HepG2 (cell line): ENCODE data around the gene KIF3C. TPM values are rescaled to one million over a fixed set of nuclear protein-coding genes. Genes with fewer than 3 reads are reported as not detected.
A peak's percentile ranks its signal among the peaks of the same experiment; 100 is the strongest.

ENCODE experiments used
- ATF7-NPFF ChIP-seq: sonication (generic); formaldehyde crosslinking; IDR thresholded peaks from 2 replicates; pipeline ENCODE4 v1.8.1; 2023; ENCODE audit warnings: mild to moderate bottlenecking, low read depth, missing genetic modification reagents, moderate library complexity
- BHLHE40 ChIP-seq: IDR thresholded peaks from 2 replicates; pipeline ENCODE4 v1.6.1; 2011; ENCODE audit warnings: low read length, improper control_type of control experiment
- CBX1 ChIP-seq: IDR thresholded peaks from one replicate; pipeline ENCODE4 v1.6.1; 2016; ENCODE audit warnings: antibody characterized with exemption, low read depth
- CBX5 ChIP-seq: sonication (generic); formaldehyde crosslinking; IDR thresholded peaks from 2 replicates; pipeline ENCODE4 v1.4.0; 2020; ENCODE audit warnings: missing genetic modification reagents, borderline replicate concordance
- ELF4 ChIP-seq: sonication (generic); formaldehyde crosslinking; IDR thresholded peaks from 2 replicates; pipeline ENCODE4 v1.5.0; 2020; ENCODE audit warnings: missing genetic modification reagents, mild to moderate bottlenecking, moderate library complexity, borderline replicate concordance
- IRF2 ChIP-seq: IDR thresholded peaks from 2 replicates; pipeline ENCODE4 v1.6.1; 2018; ENCODE audit warnings: missing genetic modification reagents, missing compliant biosample characterization
- KAT7 ChIP-seq: IDR thresholded peaks from 2 replicates; pipeline ENCODE4 v1.6.1; 2018; ENCODE audit warnings: borderline replicate concordance, missing compliant biosample characterization
- KDM5B ChIP-seq: sonication (generic); formaldehyde crosslinking; IDR thresholded peaks from 2 replicates; pipeline ENCODE4 v1.4.0; 2020; ENCODE audit warnings: missing genetic modification reagents, mild to moderate bottlenecking, borderline replicate concordance
- NR2F1 ChIP-seq, 2 experiments: fragments of 450-650 bp in 1 of 2; formaldehyde crosslinking in 1 of 2; IDR thresholded peaks; 2 replicates each; pipeline versions ENCODE4 v1.5.0 to v1.6.1; 2016 to 2020; ENCODE audit warnings: mild to moderate bottlenecking in 1 of 2, missing compliant biosample characterization in 1 of 2, missing genetic modification reagents in 1 of 2, moderate library complexity in 1 of 2
- SCMH1 ChIP-seq: sonication (generic); formaldehyde crosslinking; IDR thresholded peaks from 2 replicates; pipeline ENCODE4 v1.9.0; 2021; ENCODE audit warnings: missing genetic modification reagents, mild to moderate bottlenecking, borderline replicate concordance
- SKI ChIP-seq: fragments of 450-650 bp; IDR thresholded peaks from one replicate; pipeline ENCODE4 v1.6.1; 2018; ENCODE audit warnings: mild to moderate bottlenecking; ENCODE audit not compliant: partially characterized antibody
- SMC3 ChIP-seq: IDR thresholded peaks from 2 replicates; pipeline ENCODE4 v1.6.1; 2011; ENCODE audit warnings: low read length, improper control_type of control experiment
- SOX6 ChIP-seq, 2 experiments: fragments of 450-650 bp in 1 of 2; sonication (generic) in 1 of 2; formaldehyde crosslinking in 1 of 2; IDR thresholded peaks; 2 replicates each; pipeline versions ENCODE4 v1.4.0 to v1.6.1; 2017 to 2020; ENCODE audit warnings: antibody characterized with exemption in 1 of 2, mild to moderate bottlenecking in 1 of 2, missing genetic modification reagents in 1 of 2
- YEATS4 ChIP-seq: sonication (generic); formaldehyde crosslinking; IDR thresholded peaks from 2 replicates; pipeline ENCODE4 v1.4.0; 2020; ENCODE audit warnings: missing genetic modification reagents, borderline replicate concordance
- ZFP82 ChIP-seq: sonication (generic); formaldehyde crosslinking; IDR thresholded peaks from 2 replicates; pipeline ENCODE4 v1.5.1; 2020; ENCODE audit warnings: mild to moderate bottlenecking, missing genetic modification reagents, borderline replicate concordance
- ZNF331 ChIP-seq: sonication (generic); formaldehyde crosslinking; IDR thresholded peaks from 2 replicates; pipeline ENCODE4 v1.4.0; 2020; ENCODE audit warnings: missing genetic modification reagents
- ZNF547 ChIP-seq: sonication (generic); formaldehyde crosslinking; IDR thresholded peaks from 2 replicates; pipeline ENCODE4 v1.5.1; 2020; ENCODE audit warnings: mild to moderate bottlenecking, missing genetic modification reagents
- ZNF567 ChIP-seq: sonication (generic); formaldehyde crosslinking; IDR thresholded peaks from 2 replicates; pipeline ENCODE4 v1.8.1; 2023; ENCODE audit warnings: mild to moderate bottlenecking, missing genetic modification reagents, borderline replicate concordance
- ZNF629 ChIP-seq: sonication (generic); formaldehyde crosslinking; conservative IDR thresholded peaks from 2 replicates; pipeline ENCODE4 v1.5.0; 2020; ENCODE audit warnings: missing genetic modification reagents
- ZNF747 ChIP-seq: sonication (generic); formaldehyde crosslinking; IDR thresholded peaks from 2 replicates; pipeline ENCODE4 v1.8.1; 2023; ENCODE audit warnings: missing genetic modification reagents, mild to moderate bottlenecking, borderline replicate concordance
- ZNF768 ChIP-seq: sonication (generic); formaldehyde crosslinking; IDR thresholded peaks from 2 replicates; pipeline ENCODE4 v1.4.0; 2020; ENCODE audit warnings: missing genetic modification reagents
- ZNF879 ChIP-seq: sonication (generic); formaldehyde crosslinking; IDR thresholded peaks from 2 replicates; pipeline ENCODE4 v1.8.1; 2023; ENCODE audit warnings: missing genetic modification reagents
- polyA plus RNA-seq, 8 experiments: library from polyadenylated mRNA; depleted of rRNA in 3 of 8; stranded (reverse) in 7 of 8; unstranded in 1 of 8; fragments of >200 nt; fragmentation: Illumina TruSeq in 4 of 8; extraction: Trizol in 4 of 8; gene quantifications; 2 replicates each; pipeline versions ENCODE4 v1.2.1 to v1.2.3, GENCODE V29; 2011 to 2016; ENCODE audit warnings: low read depth in 4 of 8, missing spikeins in 1 of 8, mixed read lengths in 1 of 8; ENCODE audit not compliant: insufficient read depth in 1 of 8
- total RNA-seq, 5 experiments: library from RNA; depleted of rRNA; stranded (reverse); fragments of >200 nt; fragmentation: Illumina TruSeq; extraction: Trizol; gene quantifications; 2 replicates each; pipeline ENCODE4 v1.2.3, GENCODE V29; 2016; ENCODE audit warnings: low read depth in 1 of 5
- TF ChIP-seq, protein P1 (sequence below): sonication (generic); formaldehyde crosslinking; IDR thresholded peaks from 2 replicates; pipeline ENCODE4 v1.8.1; 2023; ENCODE audit warnings: mild to moderate bottlenecking, missing genetic modification reagents, borderline replicate concordance
- TF ChIP-seq, protein P2 (sequence below): IDR thresholded peaks from 2 replicates; pipeline ENCODE4 v1.6.1; 2016; ENCODE audit warnings: mild to moderate bottlenecking, missing biosample characterization, missing genetic modification reagents
- TF ChIP-seq, protein P3 (sequence below): IDR thresholded peaks from 2 replicates; pipeline ENCODE4 v1.6.1; 2016; ENCODE audit warnings: missing genetic modification reagents, missing compliant biosample characterization
- TF ChIP-seq, protein P4 (sequence below): sonication (generic); formaldehyde crosslinking; IDR thresholded peaks from 2 replicates; pipeline ENCODE4 v1.4.0; 2020; ENCODE audit warnings: missing genetic modification reagents
- TF ChIP-seq, protein P5 (sequence below): sonication (generic); formaldehyde crosslinking; conservative IDR thresholded peaks from 2 replicates; pipeline ENCODE4 v1.8.0; 2022; ENCODE audit warnings: mild to moderate bottlenecking, moderate library complexity, missing genetic modification reagents

KIF3C gene
- total and polyA plus RNA-seq, 2 of the 13 experiments (the other 11 are each of a cell fraction or from before 2014, with no cell fraction given) = 3.6 to 4.9 TPM

DNA sequence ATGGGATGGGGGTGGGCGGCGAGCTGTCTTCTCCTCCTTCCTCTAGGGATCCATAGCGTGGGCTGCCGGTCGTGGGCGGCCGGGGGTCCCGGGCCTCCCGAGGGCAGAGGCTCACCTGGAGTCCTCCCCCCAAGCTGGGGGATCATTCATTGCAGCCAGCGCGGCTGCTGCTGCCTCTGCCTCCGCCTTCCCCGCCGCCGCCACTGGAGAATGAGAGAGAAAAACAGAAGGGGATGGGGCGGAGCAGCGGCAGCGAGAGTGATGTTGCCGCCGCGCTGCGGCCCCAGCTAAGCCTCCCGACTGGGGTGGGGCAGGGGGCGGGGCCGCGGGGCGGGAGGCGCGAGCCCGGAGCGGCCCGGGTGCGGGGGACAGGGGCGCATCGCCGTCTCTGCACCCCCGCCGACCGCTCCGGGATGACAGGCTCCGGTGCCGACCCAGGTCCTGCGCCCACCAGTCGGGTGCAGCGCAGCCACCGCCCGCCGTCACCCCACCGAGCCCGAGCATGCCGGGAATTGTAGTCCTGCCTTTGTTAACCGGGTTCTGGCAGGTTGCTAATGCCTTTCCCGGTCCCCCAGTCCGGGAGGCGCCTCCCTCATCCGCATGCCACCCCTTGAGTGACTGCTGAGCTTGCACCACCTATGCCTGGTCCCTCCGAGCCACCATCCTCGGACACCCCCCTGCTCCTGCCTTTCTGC, at the start of gene KIF3C (continued):
- no peak for TF ChIP-seq ZNF879 (CRISPR knock-in tag)
- no peak for TF ChIP-seq ZNF547 (CRISPR knock-in tag)
- TF ChIP-seq CBX1 = no peak
- TF ChIP-seq SMC3 = no peak
- no peak for TF ChIP-seq ZNF567
- TF ChIP-seq KDM5B (CRISPR knock-in tag) = no peak
- no peak for TF ChIP-seq SCMH1 (CRISPR knock-in tag)
- TF ChIP-seq ZNF747 (CRISPR knock-in tag) = no peak
- no peak for TF ChIP-seq YEATS4 (CRISPR knock-in tag)
- TF ChIP-seq, protein P1, sequence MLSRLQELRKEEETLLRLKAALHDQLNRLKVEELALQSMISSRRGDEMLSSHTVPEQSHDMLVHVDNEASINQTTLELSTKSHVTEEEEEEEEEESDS (CRISPR knock-in tag) = 0 out of 2 replicates have a peak, but pooled peaks have one; percentile 53
- TF ChIP-seq, protein P2, sequence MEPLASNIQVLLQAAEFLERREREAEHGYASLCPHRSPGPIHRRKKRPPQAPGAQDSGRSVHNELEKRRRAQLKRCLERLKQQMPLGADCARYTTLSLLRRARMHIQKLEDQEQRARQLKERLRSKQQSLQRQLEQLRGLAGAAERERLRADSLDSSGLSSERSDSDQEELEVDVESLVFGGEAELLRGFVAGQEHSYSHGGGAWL = no peak
- TF ChIP-seq, protein P3, sequence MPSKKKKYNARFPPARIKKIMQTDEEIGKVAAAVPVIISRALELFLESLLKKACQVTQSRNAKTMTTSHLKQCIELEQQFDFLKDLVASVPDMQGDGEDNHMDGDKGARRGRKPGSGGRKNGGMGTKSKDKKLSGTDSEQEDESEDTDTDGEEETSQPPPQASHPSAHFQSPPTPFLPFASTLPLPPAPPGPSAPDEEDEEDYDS (CRISPR knock-in tag) = no peak; the same call in 1 of the 2 replicates
- peak; percentile 14; the same call in 1 of the 2 replicates for TF ChIP-seq CBX5 (CRISPR knock-in tag)
- TF ChIP-seq ELF4 (CRISPR knock-in tag) = no peak
- no peak for TF ChIP-seq ATF7-NPFF
- no peak for TF ChIP-seq ZNF768 (CRISPR knock-in tag)
- TF ChIP-seq SKI = no peak
- peak; percentile 86 for TF ChIP-seq IRF2 (CRISPR knock-in tag)
- TF ChIP-seq, protein P4, sequence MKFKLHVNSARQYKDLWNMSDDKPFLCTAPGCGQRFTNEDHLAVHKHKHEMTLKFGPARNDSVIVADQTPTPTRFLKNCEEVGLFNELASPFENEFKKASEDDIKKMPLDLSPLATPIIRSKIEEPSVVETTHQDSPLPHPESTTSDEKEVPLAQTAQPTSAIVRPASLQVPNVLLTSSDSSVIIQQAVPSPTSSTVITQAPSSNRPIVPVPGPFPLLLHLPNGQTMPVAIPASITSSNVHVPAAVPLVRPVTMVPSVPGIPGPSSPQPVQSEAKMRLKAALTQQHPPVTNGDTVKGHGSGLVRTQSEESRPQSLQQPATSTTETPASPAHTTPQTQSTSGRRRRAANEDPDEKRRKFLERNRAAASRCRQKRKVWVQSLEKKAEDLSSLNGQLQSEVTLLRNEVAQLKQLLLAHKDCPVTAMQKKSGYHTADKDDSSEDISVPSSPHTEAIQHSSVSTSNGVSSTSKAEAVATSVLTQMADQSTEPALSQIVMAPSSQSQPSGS (CRISPR knock-in tag) = peak; percentile 54
- no peak for TF ChIP-seq KAT7 (CRISPR knock-in tag)
- no peak; the same call in 1 of the 2 replicates for TF ChIP-seq ZNF331 (CRISPR knock-in tag)
- TF ChIP-seq NR2F1 (CRISPR knock-in tag; IDR thresholded peaks at IDR 0.05) = no peak
- TF ChIP-seq SOX6 (IDR thresholded peaks at IDR 0.05) = no peak
- TF ChIP-seq SOX6 (CRISPR knock-in tag; IDR thresholded peaks at IDR 0.05) = no peak; the same call in 1 of the 2 replicates
- TF ChIP-seq, protein P5, sequence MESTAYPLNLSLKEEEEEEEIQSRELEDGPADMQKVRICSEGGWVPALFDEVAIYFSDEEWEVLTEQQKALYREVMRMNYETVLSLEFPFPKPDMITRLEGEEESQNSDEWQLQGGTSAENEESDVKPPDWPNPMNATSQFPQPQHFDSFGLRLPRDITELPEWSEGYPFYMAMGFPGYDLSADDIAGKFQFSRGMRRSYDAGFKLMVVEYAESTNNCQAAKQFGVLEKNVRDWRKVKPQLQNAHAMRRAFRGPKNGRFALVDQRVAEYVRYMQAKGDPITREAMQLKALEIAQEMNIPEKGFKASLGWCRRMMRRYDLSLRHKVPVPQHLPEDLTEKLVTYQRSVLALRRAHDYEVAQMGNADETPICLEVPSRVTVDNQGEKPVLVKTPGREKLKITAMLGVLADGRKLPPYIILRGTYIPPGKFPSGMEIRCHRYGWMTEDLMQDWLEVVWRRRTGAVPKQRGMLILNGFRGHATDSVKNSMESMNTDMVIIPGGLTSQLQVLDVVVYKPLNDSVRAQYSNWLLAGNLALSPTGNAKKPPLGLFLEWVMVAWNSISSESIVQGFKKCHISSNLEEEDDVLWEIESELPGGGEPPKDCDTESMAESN = no peak; the same call in 1 of the 2 replicates
- TF ChIP-seq BHLHE40 = no peak
- no peak for TF ChIP-seq ZNF629 (CRISPR knock-in tag)
- no peak for TF ChIP-seq ZFP82 (CRISPR knock-in tag)
